Progenitor cell of endocrine pancreas (in vitro differentiated cells): ENCODE data around the gene PLEKHH2. TPM values are rescaled to one million over a fixed set of nuclear protein-coding genes. Genes with fewer than 3 reads are reported as not detected.

Experiments used
- DNase-seq: peaks from one replicate; pipeline ENCODE4 v3.0.0; 2021; ENCODE audit warnings: low spot score; ENCODE audit not compliant: unreplicated experiment
- H3K27ac Mint-ChIP-seq: 2 replicates; pipeline ENCODE4 v1.8.0; 2021; ENCODE audit warnings: mild to moderate bottlenecking, moderate library complexity, mixed read lengths
- H3K27me3 Mint-ChIP-seq: 2 replicates; pipeline ENCODE4 v1.8.0; 2021; ENCODE audit warnings: mixed read lengths
- H3K36me3 Mint-ChIP-seq: 2 replicates; pipeline ENCODE4 v1.8.0; 2022; ENCODE audit warnings: mixed read lengths; ENCODE audit not compliant: insufficient read depth
- H3K4me1 Mint-ChIP-seq: 2 replicates; pipeline ENCODE4 v1.8.0; 2021; ENCODE audit warnings: low read depth, mixed read lengths
- H3K4me3 Mint-ChIP-seq: 2 replicates; pipeline ENCODE4 v1.8.0; 2021; ENCODE audit warnings: low read depth, mild to moderate bottlenecking, moderate library complexity, mixed read lengths
- H3K9me3 Mint-ChIP-seq: 2 replicates; pipeline ENCODE4 v1.8.0; 2021; ENCODE audit warnings: low read depth, mixed read lengths
- total RNA-seq: library from RNA; stranded (reverse); gene quantifications from 2 replicates; pipeline ENCODE4 v1.2.1, GENCODE V29; 2021
- TF ChIP-seq, protein P1 (sequence below): fragments of 200-600 bp; sonication (generic); IDR thresholded peaks from one replicate; pipeline ENCODE4 v1.5.0; 2021; ENCODE audit warnings: antibody characterized with exemption, mild to moderate bottlenecking; ENCODE audit not compliant: unreplicated experiment

Gene PLEKHH2
- total RNA-seq, 1 donor from 2014 or later: 9.0 TPM

DNA sequence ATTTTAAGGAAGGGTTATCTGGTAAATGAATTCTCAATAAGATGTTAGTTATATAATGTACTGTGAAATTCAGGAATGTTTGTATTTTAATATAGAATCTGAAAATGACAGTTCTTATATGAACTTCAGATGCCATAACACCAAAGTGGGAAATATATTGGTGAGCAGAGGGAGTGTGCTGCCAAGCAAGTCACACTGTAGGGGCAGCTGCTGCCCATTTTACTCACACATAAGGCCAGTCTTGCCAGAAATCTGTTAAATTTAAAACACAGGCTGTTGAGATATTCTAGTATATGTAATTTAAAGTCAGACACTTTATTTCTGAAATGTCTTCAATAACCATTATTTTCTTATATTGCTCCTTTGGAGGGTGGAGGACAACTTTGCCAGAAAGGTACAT, 73.8 kb downstream of the PLEKHH2 start:
- TF ChIP-seq, protein P1, sequence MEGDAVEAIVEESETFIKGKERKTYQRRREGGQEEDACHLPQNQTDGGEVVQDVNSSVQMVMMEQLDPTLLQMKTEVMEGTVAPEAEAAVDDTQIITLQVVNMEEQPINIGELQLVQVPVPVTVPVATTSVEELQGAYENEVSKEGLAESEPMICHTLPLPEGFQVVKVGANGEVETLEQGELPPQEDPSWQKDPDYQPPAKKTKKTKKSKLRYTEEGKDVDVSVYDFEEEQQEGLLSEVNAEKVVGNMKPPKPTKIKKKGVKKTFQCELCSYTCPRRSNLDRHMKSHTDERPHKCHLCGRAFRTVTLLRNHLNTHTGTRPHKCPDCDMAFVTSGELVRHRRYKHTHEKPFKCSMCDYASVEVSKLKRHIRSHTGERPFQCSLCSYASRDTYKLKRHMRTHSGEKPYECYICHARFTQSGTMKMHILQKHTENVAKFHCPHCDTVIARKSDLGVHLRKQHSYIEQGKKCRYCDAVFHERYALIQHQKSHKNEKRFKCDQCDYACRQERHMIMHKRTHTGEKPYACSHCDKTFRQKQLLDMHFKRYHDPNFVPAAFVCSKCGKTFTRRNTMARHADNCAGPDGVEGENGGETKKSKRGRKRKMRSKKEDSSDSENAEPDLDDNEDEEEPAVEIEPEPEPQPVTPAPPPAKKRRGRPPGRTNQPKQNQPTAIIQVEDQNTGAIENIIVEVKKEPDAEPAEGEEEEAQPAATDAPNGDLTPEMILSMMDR: no peak
- H3K4me3 Mint-ChIP-seq: no peak overlapping the region
- H3K27ac Mint-ChIP-seq: no peak overlapping the region
- peaks cover 15% of the 10 kb centered on the region for H3K4me1 Mint-ChIP-seq
- no peak for DNase-seq
- H3K27me3 Mint-ChIP-seq: peaks cover 3% of the 10 kb centered on the region
- H3K36me3 Mint-ChIP-seq: peaks cover 1% of the 10 kb centered on the region
- H3K9me3 Mint-ChIP-seq: no peaks in the 10 kb centered on the region

DNA sequence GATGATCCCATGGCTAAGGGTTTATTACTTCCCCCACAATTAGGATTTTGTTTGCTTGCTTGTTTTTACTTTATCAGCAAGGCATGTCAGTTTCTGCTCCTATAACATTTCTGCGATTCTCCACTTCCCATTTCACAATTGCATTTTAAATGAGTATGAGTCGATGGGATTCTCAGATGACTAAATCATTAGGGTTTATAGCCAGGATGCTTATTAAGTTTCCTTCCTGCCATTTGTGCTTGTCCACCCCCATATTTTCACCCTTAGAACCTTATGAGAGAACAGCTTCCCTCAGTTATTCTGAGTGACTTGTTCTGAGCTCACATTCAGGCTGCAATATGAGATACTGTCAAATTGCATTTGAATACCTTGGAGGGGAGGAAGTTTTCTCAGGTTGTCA, 77.1 kb downstream of the PLEKHH2 start:
- Mint-ChIP-seq H3K4me3 (no peak overlapping the region), H3K27ac (no peak overlapping the region)

DNA sequence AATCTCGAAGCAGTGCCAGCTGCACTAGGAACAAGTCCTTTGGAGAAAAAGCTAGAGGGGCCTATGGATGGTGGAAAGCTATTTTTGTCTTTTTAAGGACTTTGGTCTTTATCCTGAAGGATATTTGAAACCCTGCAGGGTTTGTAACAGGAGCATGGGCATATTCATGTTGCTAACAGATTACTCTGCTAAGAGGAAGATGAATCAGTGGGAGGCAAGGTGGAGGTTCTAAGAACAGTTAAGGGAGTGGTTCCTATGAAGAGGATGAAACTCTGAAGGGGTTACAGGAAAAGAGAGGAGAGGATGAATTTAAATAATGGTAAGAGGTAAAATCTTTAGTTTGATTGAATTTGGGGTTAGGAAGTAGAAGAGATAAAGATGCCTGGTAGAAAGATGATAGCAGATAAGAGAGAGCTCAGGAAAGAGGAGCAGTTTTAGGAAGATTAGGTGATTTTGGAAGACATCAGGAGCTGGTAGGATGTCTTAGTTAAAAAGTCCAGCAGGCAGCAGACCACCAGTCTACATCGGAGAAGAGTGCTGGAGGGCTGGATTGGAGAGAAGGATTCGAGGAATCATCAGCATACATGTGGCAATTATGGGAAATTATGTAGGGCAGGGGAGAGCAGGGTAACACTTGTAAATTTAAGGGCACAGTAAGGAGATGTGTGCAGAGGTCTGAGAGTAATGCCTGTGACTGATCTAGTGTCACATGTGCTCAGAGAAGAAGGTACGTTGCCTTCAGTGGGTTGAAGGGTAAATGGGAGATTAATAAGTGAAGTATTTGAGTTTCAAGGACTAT, 78.4 kb downstream of the PLEKHH2 start:
- H3K27me3 Mint-ChIP-seq: peaks cover 3% of the 10 kb centered on the region
- peaks cover 3% of the 10 kb centered on the region for H3K36me3 Mint-ChIP-seq
- no peak overlapping the region for H3K27ac Mint-ChIP-seq
- no peaks in the 10 kb centered on the region for H3K9me3 Mint-ChIP-seq
- TF ChIP-seq, protein P1: no peak
- H3K4me1 Mint-ChIP-seq: peaks cover 15% of the 10 kb centered on the region
- H3K4me3 Mint-ChIP-seq: no peak overlapping the region
- no peak for DNase-seq

More for the DNA sequence above, 77.1 kb downstream of the PLEKHH2 start:
- H3K36me3 Mint-ChIP-seq: peaks cover 3% of the 10 kb centered on the region
- TF ChIP-seq, protein P1: no peak
- DNase-seq: no peak
- peaks cover 3% of the 10 kb centered on the region for H3K27me3 Mint-ChIP-seq
- peaks cover 15% of the 10 kb centered on the region for H3K4me1 Mint-ChIP-seq
- H3K9me3 Mint-ChIP-seq: no peaks in the 10 kb centered on the region

DNA sequence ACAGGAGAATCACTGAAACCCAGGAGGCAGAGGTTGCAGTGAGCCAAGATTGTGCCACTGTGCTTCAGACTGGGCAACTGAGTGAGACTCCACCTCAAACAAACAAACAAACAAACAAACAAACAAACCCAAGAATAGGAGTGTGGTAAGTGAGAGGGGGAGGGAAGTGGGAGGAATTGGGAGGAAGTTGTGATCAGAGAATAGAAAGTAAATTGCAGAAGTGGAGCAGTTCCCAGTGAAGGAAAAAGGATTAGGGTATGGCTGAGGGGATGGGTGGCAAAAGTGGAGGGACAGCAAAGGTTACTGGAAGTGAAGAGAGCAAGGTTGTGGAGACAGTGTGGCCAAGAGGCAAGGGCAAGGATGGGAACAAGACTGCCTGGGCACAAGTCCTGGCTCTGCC, 80.3 kb downstream of the PLEKHH2 start:
- no peak for DNase-seq
- Mint-ChIP-seq H3K27me3 (peaks cover 3% of the 10 kb centered on the region), H3K4me1 (peaks cover 12% of the 10 kb centered on the region), H3K4me3 (no peak overlapping the region), H3K27ac (no peak overlapping the region), H3K9me3 (no peaks in the 10 kb centered on the region), H3K36me3 (peaks cover 1% of the 10 kb centered on the region)
- TF ChIP-seq, protein P1: no peak

DNA sequence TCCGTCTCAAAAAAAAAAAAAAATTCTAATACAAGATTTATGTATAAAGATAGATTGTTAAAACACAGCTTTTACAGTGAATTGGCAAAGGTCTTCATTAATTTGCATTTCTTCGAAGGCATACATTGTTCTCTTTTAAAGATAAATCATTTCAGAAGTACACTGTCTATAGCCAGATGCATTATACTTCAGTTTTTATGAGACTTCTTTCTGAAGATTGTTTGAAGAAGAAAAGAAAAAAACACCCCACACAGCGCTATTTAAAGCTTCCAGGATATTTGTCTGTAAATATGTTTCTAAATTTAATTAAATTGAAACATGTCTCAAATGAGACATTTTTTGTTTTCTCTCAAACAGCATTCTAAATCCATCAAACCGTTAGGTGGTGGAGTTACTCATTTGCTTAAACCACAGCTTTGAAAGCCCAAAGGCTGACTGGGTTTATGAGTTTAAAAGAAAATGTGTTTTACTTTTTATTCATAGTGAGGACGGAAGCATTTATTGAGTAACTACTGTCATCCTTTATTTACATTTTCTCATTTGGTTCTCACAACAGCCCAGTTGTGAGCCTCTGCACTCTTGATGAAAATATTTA, 81.6 kb downstream of the PLEKHH2 start:
- Mint-ChIP-seq H3K36me3 (peaks cover 1% of the 10 kb centered on the region), H3K4me3 (no peak overlapping the region), H3K9me3 (no peaks in the 10 kb centered on the region), H3K4me1 (peaks cover 7% of the 10 kb centered on the region), H3K27ac (no peak overlapping the region), H3K27me3 (peaks cover 3% of the 10 kb centered on the region)
- TF ChIP-seq, protein P1: no peak
- no peak for DNase-seq
